Effector CD8-positive, alpha-beta T cell (primary cell): Measurements from ENCODE around the gene PPP2R2C.

Source experiments
- DNase-seq: peaks from one replicate; lab custom pipeline; 2025; lab: John Stamatoyannopoulos, UW

PPP2R2C gene

GRCh38 chr4:6425336-6425735 is 47.1 kb downstream of the PPP2R2C start:
- no peak for DNase-seq

- DNase-seq = no peak
Measured at GRCh38 chr4:6424425-6424824, 48.0 kb downstream of the PPP2R2C start.

GRCh38 chr4:6423575-6423974 is 48.8 kb downstream of the PPP2R2C start:
- no peak for DNase-seq

GRCh38 chr4:6422866-6423265 is 49.5 kb downstream of the PPP2R2C start:
- DNase-seq = no peak

GRCh38 chr4:6422105-6422504 is 50.3 kb downstream of the PPP2R2C start:
- DNase-seq = no peak

GRCh38 chr4:6421397-6421796 is 51.0 kb downstream of the PPP2R2C start:
- DNase-seq = no peak

GRCh38 chr4:6420972-6421371 is 51.4 kb downstream of the PPP2R2C start:
- no peak for DNase-seq

- DNase-seq = no peak
Measured at GRCh38 chr4:6420036-6420435, 52.4 kb downstream of the PPP2R2C start.

GRCh38 chr4:6419452-6420028 is 52.9 kb downstream of the PPP2R2C start:
- no peak for DNase-seq

- no peak for DNase-seq
Measured at GRCh38 chr4:6418193-6418755, 54.1 kb downstream of the PPP2R2C start.

- DNase-seq = no peak
Measured at GRCh38 chr4:6417516-6418050, 54.8 kb downstream of the PPP2R2C start.

GRCh38 chr4:6416518-6417286 is 55.7 kb downstream of the PPP2R2C start:
- no peak for DNase-seq

GRCh38 chr4:6415031-6415705 is 57.2 kb downstream of the PPP2R2C start:
- no peak for DNase-seq

GRCh38 chr4:6414578-6414977 is 57.8 kb downstream of the PPP2R2C start:
- no peak for DNase-seq

GRCh38 chr4:6410664-6411063 is 61.8 kb downstream of the PPP2R2C start:
- DNase-seq = no peak

GRCh38 chr4:6410068-6410467 is 62.3 kb downstream of the PPP2R2C start:
- DNase-seq = no peak

GRCh38 chr4:6409381-6409780 is 63.0 kb downstream of the PPP2R2C start:
- no peak for DNase-seq

- no peak for DNase-seq
Measured at GRCh38 chr4:6408263-6408662, 64.2 kb downstream of the PPP2R2C start.

- DNase-seq = no peak
Measured at GRCh38 chr4:6405397-6405706, 67.1 kb downstream of the PPP2R2C start.

- no peak for DNase-seq
Measured at GRCh38 chr4:6404611-6405396, 67.6 kb downstream of the PPP2R2C start.

- DNase-seq = no peak
Measured at GRCh38 chr4:6403400-6403685, 69.1 kb downstream of the PPP2R2C start.
